Upper lobe of right lung (tissue), 1 donor: ENCODE measurements around the gene CHPF. TPM values are rescaled to one million over a fixed set of nuclear protein-coding genes. Genes with fewer than 3 reads are reported as not detected.

Experiments
- ATAC-seq: fragments of 200-7000 bp; cut with Tn5 transposase; one replicate; pipeline ENCODE4 v1.9.1; 2020; ENCODE audit warnings: mild to moderate bottlenecking, moderate library complexity
- DNase-seq: peaks from one replicate; pipeline ENCODE4 v3.0.0-alpha.2; 2020
- H3K27ac ChIP-seq: fragments of 200-600 bp; one replicate; pipeline ENCODE4 v1.8.0; 2022
- H3K27me3 ChIP-seq: fragments of 200-600 bp; one replicate; pipeline ENCODE4 v1.8.0; 2022; ENCODE audit warnings: mild to moderate bottlenecking
- H3K36me3 ChIP-seq: fragments of 200-600 bp; one replicate; pipeline ENCODE4 v1.8.0; 2022
- H3K4me1 ChIP-seq: fragments of 200-600 bp; one replicate; pipeline ENCODE4 v1.8.0; 2022
- H3K4me3 ChIP-seq: fragments of 200-600 bp; one replicate; pipeline ENCODE4 v1.8.0; 2022; ENCODE audit warnings: mild to moderate bottlenecking
- H3K9me3 ChIP-seq: fragments of 200-600 bp; one replicate; pipeline ENCODE4 v1.8.0; 2022
- intact Hi-C: fragments of 100-400 bp; cut with DNase I; formaldehyde crosslinking; loops from one replicate; pipeline ENCODE4 v1.11.0; 2022
- total RNA-seq: library from RNA; stranded (reverse); fragmentation: NEBNext Ultra II Directional; extraction: Animal tissue kit (Norgen Biotek cat#: 25700); gene quantifications from one replicate; pipeline ENCODE4 v1.2.1, GENCODE V29; 2021
- TF ChIP-seq, protein P1 (sequence below): fragments of 200-600 bp; IDR thresholded peaks from one replicate; pipeline ENCODE4 v1.8.0; 2022; ENCODE audit warnings: antibody characterized with exemption
- donor health status: DM: no; HTN: yes; CAD: no; lungs with severe emphysema.

CHPF gene
- total RNA-seq, 1 donor from 2014 or later, result 45.3 TPM

DNA sequence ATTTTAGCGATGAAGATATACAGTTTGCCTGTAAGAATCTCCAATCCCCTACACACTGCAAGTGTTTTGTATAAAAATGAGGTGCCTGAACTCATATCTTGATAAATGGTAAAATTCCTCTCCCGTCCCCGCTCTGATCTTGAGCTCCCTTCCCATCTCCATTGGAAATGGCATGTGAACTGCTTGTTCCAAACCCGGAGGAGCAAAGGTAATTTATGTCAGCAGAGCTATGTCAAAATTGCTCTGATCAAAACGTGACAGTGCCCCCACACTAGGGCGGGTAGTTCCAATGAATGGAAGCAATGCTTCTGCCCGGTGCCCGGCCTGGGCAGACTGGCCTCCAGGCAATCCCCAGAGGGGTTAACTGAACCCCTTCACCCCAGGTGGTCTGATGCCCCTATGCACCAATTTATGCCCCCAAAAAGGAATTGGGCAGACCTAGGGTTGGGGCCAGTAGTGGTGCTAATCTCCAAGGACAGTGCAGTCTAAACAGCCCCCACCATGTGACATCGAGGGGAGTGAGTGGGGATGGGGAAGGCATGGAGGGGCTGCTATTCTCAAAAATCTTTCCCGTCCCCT, 48.6 kb downstream of the CHPF start:
- Histone ChIP-seq H3K27me3 (peaks cover 59% of the 10 kb centered on the region), H3K9me3 (no peaks in the 10 kb centered on the region), H3K4me1 (peaks cover 19% of the 10 kb centered on the region), H3K36me3 (no peaks in the 10 kb centered on the region), H3K27ac (no peak overlapping the region), H3K4me3 (no peak overlapping the region)
- no peak for ATAC-seq
- intact Hi-C loops, result no loop called here
- TF ChIP-seq, protein P1, sequence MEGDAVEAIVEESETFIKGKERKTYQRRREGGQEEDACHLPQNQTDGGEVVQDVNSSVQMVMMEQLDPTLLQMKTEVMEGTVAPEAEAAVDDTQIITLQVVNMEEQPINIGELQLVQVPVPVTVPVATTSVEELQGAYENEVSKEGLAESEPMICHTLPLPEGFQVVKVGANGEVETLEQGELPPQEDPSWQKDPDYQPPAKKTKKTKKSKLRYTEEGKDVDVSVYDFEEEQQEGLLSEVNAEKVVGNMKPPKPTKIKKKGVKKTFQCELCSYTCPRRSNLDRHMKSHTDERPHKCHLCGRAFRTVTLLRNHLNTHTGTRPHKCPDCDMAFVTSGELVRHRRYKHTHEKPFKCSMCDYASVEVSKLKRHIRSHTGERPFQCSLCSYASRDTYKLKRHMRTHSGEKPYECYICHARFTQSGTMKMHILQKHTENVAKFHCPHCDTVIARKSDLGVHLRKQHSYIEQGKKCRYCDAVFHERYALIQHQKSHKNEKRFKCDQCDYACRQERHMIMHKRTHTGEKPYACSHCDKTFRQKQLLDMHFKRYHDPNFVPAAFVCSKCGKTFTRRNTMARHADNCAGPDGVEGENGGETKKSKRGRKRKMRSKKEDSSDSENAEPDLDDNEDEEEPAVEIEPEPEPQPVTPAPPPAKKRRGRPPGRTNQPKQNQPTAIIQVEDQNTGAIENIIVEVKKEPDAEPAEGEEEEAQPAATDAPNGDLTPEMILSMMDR, result no peak
- DNase-seq, result no peak

DNA sequence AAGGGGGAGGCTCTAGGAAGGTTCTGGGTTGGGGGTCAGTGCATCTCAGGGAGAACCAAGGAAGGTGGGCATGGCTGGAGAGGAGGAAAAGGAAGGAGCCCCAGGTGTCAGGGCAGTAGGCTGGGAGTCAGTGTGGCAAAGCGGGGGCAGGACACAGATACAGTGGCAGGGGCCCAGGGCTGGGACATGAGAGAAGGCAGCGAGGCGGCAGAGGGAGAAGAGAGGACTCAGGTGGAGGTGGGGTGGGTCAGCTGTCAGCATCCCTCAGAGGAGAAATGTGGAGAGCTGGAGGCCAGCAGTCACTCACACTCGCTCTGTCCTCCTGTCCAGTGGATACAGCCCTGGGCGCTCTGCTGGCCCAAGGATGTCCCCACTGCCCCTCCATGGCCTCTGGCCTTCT, 50.5 kb downstream of the CHPF start:
- DNase-seq (no peak), ATAC-seq (no peak)
- TF ChIP-seq, protein P1, result no peak
- Histone ChIP-seq H3K27ac (no peak overlapping the region), H3K27me3 (peaks cover 69% of the 10 kb centered on the region), H3K4me3 (no peak overlapping the region), H3K4me1 (peaks cover 9% of the 10 kb centered on the region), H3K9me3 (no peaks in the 10 kb centered on the region), H3K36me3 (no peaks in the 10 kb centered on the region)
- intact Hi-C loops, result no loop called here

DNA sequence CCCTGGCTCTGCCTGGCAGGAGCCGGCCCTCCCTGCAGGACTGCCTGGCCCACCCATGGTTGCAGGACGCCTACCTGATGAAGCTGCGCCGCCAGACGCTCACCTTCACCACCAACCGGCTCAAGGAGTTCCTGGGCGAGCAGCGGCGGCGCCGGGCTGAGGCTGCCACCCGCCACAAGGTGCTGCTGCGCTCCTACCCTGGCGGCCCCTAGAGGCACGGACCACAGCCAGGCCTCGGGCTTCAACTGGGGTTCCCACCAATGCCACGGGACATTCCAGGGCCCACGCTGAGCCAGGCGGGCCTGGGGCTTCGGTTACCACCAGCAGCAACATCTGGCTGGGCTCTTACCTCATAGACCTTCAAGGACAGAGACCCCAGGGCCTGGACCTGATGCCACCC, 51.0 kb downstream of the CHPF start:
- Histone ChIP-seq H3K36me3 (no peaks in the 10 kb centered on the region), H3K27ac (no peak overlapping the region), H3K4me3 (no peak overlapping the region), H3K4me1 (peaks cover 9% of the 10 kb centered on the region), H3K27me3 (peaks cover 73% of the 10 kb centered on the region), H3K9me3 (no peaks in the 10 kb centered on the region)
- TF ChIP-seq, protein P1, result no peak
- DNase-seq (no peak), ATAC-seq (no peak)
- intact Hi-C loops, result no loop called here

DNA sequence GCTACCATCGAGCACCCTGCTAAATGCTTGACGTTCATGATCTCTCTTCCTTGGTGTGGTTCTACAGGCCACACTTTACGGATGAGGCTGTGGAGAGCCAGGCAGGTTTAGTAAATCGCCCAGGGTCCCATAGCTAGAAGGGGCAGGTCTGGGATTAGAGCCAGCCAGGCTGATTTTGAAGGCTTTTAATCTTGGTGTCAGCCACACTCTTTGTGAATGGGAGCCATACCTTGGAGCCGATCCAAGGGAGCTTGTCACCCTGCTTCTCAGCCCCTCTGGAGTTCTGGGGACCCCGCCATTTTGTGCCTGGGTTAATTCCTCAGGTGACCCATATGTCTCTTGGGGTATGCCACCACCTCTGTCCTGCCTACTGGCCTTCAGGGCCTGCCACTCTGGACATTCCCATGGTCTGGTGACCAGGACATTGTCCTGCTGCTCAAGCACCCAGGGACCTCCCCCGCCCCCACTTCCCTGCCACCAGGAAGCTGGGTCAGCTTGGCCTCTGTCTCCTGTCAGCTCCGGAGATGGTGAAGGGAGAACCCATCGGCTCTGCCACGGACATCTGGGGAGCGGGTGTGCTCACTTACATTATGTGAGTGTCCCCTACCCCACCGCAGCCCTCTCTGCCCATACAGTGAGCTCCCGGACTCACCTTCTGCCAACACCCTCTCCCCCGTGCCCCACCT, 52.2 kb downstream of the CHPF start:
- ATAC-seq (no peak), DNase-seq (no peak)
- intact Hi-C loops, result no loop called here
- TF ChIP-seq, protein P1, result no peak
- H3K4me1 ChIP-seq, result no peaks in the 10 kb centered on the region
- no peaks in the 10 kb centered on the region for H3K9me3 ChIP-seq
- H3K36me3 ChIP-seq, result no peaks in the 10 kb centered on the region
- H3K27ac ChIP-seq, result no peak overlapping the region
- peaks cover 68% of the 10 kb centered on the region for H3K27me3 ChIP-seq
- H3K4me3 ChIP-seq, result no peak overlapping the region

DNA sequence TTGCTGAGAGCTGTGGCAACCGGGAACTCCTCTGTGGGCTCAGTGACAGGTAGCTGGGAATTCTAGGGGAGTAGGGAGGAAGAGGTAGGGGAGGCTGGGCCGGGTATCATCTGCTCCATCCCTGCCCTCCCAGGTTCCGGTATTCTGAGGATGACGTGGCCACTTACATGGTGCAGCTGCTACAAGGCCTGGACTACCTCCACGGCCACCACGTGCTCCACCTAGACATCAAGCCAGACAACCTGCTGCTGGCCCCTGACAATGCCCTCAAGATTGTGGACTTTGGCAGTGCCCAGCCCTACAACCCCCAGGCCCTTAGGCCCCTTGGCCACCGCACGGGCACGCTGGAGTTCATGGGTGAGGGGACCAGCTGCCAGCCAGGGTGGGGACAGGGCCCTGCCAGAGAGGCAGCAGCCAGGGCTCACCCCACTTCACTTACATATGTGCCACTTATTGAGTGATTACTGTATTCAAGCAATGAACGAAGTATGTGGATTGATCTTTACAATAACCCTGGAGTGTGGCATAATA, 52.9 kb downstream of the CHPF start:
- Histone ChIP-seq H3K27ac (no peak overlapping the region), H3K4me1 (no peaks in the 10 kb centered on the region), H3K4me3 (no peak overlapping the region), H3K9me3 (no peaks in the 10 kb centered on the region), H3K27me3 (peaks cover 68% of the 10 kb centered on the region), H3K36me3 (no peaks in the 10 kb centered on the region)
- DNase-seq (no peak), ATAC-seq (no peak)
- intact Hi-C loops, result no loop called here
- TF ChIP-seq, protein P1, result no peak
